OCI-LY7 (cell line): Measurements from ENCODE around the gene TMEM119.

Source experiments
- EZH2phosphoT487 ChIP-seq: fragments of 200-600 bp; sonication (generic); IDR thresholded peaks from 2 replicates; pipeline ENCODE4 v1.6.1; 2018; ENCODE audit warnings: low read depth, borderline replicate concordance, mild to moderate bottlenecking, mixed run types, antibody characterized with exemption, low read length, moderate library complexity, mixed read lengths
- TF ChIP-seq, protein P1 (sequence below): fragments of 200-600 bp; sonication (generic); conservative IDR thresholded peaks from 2 replicates; pipeline ENCODE4 v1.5.1; 2014; ENCODE audit warnings: mild to moderate bottlenecking, antibody characterized with exemption, low read length, moderate library complexity, mixed read lengths

DNA sequence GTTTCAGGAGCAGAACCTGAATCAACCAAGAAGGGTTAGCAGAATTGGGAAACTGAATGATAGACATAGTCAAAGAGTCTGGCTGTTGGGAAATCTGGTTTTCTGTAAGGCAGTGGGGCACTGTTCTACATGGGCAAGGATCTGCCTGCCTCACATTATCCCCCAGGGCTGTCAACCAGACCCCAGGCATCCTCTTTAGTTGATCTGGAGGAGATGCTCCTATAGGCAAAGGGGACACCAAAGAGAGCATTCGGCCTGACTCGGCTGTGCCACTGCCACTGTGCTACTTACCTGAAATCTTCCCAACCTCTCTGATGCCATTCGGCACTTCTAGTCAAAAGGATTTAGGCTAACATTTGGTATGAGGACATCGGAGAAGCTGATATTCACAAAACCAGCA, 31.4 kb downstream of the TMEM119 start:
- TF ChIP-seq, protein P1, sequence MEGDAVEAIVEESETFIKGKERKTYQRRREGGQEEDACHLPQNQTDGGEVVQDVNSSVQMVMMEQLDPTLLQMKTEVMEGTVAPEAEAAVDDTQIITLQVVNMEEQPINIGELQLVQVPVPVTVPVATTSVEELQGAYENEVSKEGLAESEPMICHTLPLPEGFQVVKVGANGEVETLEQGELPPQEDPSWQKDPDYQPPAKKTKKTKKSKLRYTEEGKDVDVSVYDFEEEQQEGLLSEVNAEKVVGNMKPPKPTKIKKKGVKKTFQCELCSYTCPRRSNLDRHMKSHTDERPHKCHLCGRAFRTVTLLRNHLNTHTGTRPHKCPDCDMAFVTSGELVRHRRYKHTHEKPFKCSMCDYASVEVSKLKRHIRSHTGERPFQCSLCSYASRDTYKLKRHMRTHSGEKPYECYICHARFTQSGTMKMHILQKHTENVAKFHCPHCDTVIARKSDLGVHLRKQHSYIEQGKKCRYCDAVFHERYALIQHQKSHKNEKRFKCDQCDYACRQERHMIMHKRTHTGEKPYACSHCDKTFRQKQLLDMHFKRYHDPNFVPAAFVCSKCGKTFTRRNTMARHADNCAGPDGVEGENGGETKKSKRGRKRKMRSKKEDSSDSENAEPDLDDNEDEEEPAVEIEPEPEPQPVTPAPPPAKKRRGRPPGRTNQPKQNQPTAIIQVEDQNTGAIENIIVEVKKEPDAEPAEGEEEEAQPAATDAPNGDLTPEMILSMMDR: no peak
- TF ChIP-seq EZH2phosphoT487: no peak
